Spleen (tissue), 11 donors: ENCODE results near the gene PACRG. TPM values are rescaled to one million over a fixed set of nuclear protein-coding genes. Genes with fewer than 3 reads are reported as not detected.
"Not testable (repeated sequence)": the region's sequence is repeated elsewhere in the genome, so short reads cannot be mapped to it uniquely, and the experiment has no call there.

Experiments
- DNase-seq: peaks from one replicate; pipeline ENCODE4 v3.0.0-alpha.2; 2020
- H3K27ac ChIP-seq, 8 donors: fragments of 200-600 bp; sonication (generic) in 7 of 8; 1 replicate in 4 of 8; 2 replicates in 4 of 8; pipeline versions ENCODE4 v1.5.0 to v1.8.0; 2016 to 2021; ENCODE audit warnings: inconsistent platforms in 4 of 8, mild to moderate bottlenecking in 4 of 8, moderate library complexity in 1 of 8
- H3K27me3 ChIP-seq, 7 donors: fragments of 200-600 bp; sonication (generic) in 6 of 7; replicated peaks in 1 of 7; 1 replicate in 4 of 7; 2 replicates in 3 of 7; pipeline versions ENCODE4 v1.5.0 to v1.8.0; 2016 to 2021; ENCODE audit warnings: inconsistent platforms in 3 of 7, mild to moderate bottlenecking in 1 of 7
- H3K36me3 ChIP-seq, 6 donors: fragments of 200-600 bp; sonication (generic) in 5 of 6; 1 replicate in 4 of 6; 2 replicates in 2 of 6; pipeline versions ENCODE4 v1.5.0 to v1.8.0; 2016 to 2021; ENCODE audit warnings: inconsistent platforms in 2 of 6
- H3K4me1 ChIP-seq, 6 donors: fragments of 200-600 bp; sonication (generic) in 5 of 6; 1 replicate in 3 of 6; 2 replicates in 3 of 6; pipeline versions ENCODE4 v1.5.0 to v1.8.0; 2016 to 2021; ENCODE audit warnings: inconsistent platforms in 3 of 6
- H3K4me3 ChIP-seq, 8 donors: fragments of 200-600 bp; sonication (generic) in 7 of 8; 1 replicate in 4 of 8; 2 replicates in 4 of 8; pipeline versions ENCODE4 v1.5.0 to v1.8.0; 2016 to 2021; ENCODE audit warnings: inconsistent platforms in 4 of 8, mild to moderate bottlenecking in 4 of 8, moderate library complexity in 2 of 8
- H3K9me3 ChIP-seq, 8 donors: fragments of 200-600 bp; sonication (generic) in 7 of 8; 1 replicate in 4 of 8; 2 replicates in 4 of 8; pipeline versions ENCODE4 v1.5.0 to v1.8.0; 2016 to 2021; ENCODE audit warnings: inconsistent platforms in 4 of 8
- CTCF ChIP-seq, 11 experiments: fragments of 200-600 bp in 7 of 11; fragments of 450-650 bp in 4 of 11; sonication (generic) in 4 of 11; IDR thresholded peaks in 8 of 11; conservative IDR thresholded peaks in 3 of 11; 1 replicate in 7 of 11; 2 replicates in 4 of 11; pipeline versions ENCODE4 v1.4.0 to v1.8.0; 2016 to 2021; ENCODE audit warnings: antibody characterized with exemption in 11 of 11, inconsistent platforms in 4 of 11, mild to moderate bottlenecking in 1 of 11
- POLR2A ChIP-seq, 3 donors: fragments of 450-650 bp; IDR thresholded peaks; one replicate each; pipeline ENCODE4 v1.5.1; 2017; ENCODE audit warnings: antibody characterized with exemption in 3 of 3, mild to moderate bottlenecking in 1 of 3
- POLR2AphosphoS5 ChIP-seq, 3 donors: sonication (generic); formaldehyde crosslinking; IDR thresholded peaks; one replicate each; pipeline ENCODE4 v1.5.1; 2017; ENCODE audit warnings: antibody characterized with exemption in 3 of 3
- WGBS, 5 donors: extraction: QIAGEN DNeasy Blood & Tissue Kit in 3 of 5; methylation state at CpG; one replicate each; pipeline versions ENCODE4 v1.1.5 to v1.1.7; 2013 to 2018; 5-methylcytosine and 5-hydroxymethylcytosine counted together
- intact Hi-C: fragments of 100-400 bp; cut with DNase I; formaldehyde crosslinking; loops from one replicate; pipeline ENCODE4 v1.15.0; 2023; ENCODE audit warnings: low total_unique reads
- polyA plus RNA-seq, 3 donors: library from polyadenylated mRNA; stranded (reverse); fragments of 200-250 nt; gene quantifications; one replicate each; pipeline ENCODE4 v1.2.1, GENCODE V29; 2013
- total RNA-seq, 7 donors: library from RNA; depleted of rRNA in 3 of 7; stranded (reverse); fragments of >200 nt in 3 of 7; fragmentation: NEBNext Ultra II Directional in 4 of 7; extraction: Animal tissue kit (Norgen Biotek cat#: 25700) in 4 of 7; gene quantifications; one replicate each; pipeline versions ENCODE4 v1.1.0 to v1.2.1, GENCODE V29; 2016 to 2021
- donor health status: healthy with polysubstance abuse.
- donor health status: DM: no; HTN: no; CAD: no; lungs with moderate emphysema.
- donor health status: DM: no; HTN: no; CAD: no.
- donor health status: Bipolar disorder and iron deficiency.
- donor health status: healthy.
- donor health status: DM: no; HTN: no; CAD: no.
- donor health status: DM: yes; HTN: yes; CAD: no.

PACRG gene
- total and polyA plus RNA-seq, 10 donors: 0.32 to 2.0 (median 1.0) TPM; not detected in 5

DNA sequence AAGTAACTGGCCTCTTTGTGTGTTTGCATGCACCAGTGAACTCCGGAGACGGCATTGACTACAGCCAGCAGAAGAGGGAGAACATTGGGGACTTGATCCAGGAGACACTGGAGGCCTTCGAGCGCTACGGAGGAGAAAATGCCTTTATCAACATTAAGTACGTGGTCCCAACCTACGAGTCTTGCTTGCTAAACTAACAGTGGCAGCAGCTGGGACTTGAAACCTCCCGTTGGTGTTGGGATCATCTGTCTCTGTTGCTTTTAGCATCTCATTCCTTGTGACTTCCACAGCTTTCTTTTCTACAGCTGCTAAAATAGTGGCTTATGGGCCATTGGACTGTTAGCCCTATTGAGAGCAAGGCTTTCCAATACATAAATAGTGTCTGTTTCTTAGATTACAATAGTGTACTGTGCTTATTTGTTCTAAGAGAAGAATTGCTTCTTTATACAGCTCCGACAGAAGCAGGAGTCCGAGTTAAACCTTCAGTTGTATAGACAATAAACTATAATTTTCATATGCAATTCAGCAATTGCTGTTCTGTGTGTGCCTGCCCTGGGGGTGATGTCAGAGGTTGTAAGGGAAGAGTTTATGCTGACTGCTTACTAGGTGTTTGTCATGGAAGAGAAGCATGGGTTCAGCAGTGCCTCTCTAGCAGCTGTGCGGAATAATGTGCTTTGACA, 587.2 kb downstream of the PACRG start:
- peaks cover 0 to 11% (median 0%) of the 10 kb centered on the region in 7 donors for H3K27me3 ChIP-seq
- H3K9me3 ChIP-seq: no peaks in the 10 kb centered on the region
- DNase-seq: no peak
- H3K4me1 ChIP-seq: no peaks in the 10 kb centered on the region
- no peak for TF ChIP-seq POLR2AphosphoS5 (IDR thresholded peaks at IDR 0.05)
- TF ChIP-seq POLR2A (IDR thresholded peaks at IDR 0.05): no peak
- no peak for TF ChIP-seq CTCF (IDR thresholded peaks at IDR 0.05 in 8 of 11, conservative IDR thresholded peaks at IDR 0.05 in 3 of 11)
- WGBS, 5 donors: 90 to 97% (median 94%) methylated on average over 11 of the region's 11 CpGs
- no peak overlapping the region for H3K4me3 ChIP-seq
- intact Hi-C loops: no loop called here
- H3K27ac ChIP-seq: no peak overlapping the region
- no peaks in the 10 kb centered on the region for H3K36me3 ChIP-seq

- intact Hi-C loops, H3K9me3 ChIP-seq, H3K4me3 ChIP-seq, H3K4me1 ChIP-seq, DNase-seq, H3K27ac ChIP-seq, H3K36me3 ChIP-seq, H3K27me3 ChIP-seq: not testable (repeated sequence)
- WGBS, 5 donors: 93 to 98% (median 95%) methylated on average over 12 of the region's 12 CpGs
Observed at GRCh38 chr6:163316866-163317495, 589.2 kb downstream of the PACRG start.

DNA sequence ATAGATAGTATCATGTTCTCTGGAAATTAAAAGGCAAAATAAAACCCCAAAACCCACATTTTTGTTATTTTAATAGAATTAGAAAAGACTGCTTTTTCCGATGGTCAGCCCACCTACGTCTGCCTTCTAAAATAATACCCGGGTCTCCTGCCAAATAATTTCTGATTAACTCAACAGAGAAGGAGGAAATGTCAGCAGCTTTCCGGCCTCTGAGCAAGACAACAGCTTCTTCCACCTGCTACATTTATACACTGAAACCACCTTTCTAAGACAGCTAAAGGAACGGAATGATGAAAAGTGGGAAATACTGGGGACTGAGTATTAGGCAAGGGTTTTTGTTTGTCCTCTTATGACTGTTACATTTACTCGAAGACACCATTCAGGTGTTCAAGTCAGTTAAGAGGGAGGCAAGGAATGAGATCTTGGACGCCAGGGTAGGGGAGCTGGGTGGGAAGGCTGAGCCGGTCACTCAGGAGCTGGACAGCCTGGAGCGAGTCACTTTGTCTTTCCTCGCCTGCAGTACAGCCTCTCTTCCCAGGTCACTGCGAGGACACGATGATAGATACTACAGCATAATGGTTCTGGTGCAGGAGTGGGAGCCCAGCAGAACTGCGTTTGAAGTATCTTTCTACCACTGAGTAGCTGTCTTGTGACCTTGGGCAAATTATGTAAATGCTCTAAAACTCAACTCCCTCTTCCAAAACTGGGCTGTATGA, 590.5 kb downstream of the PACRG start:
- WGBS, 5 donors: 83 to 89% (median 85%) methylated on average over 13 of the region's 13 CpGs

More for the DNA sequence above, 590.5 kb downstream of the PACRG start:
- Histone ChIP-seq H3K27me3 (no peaks in the 10 kb centered on the region), H3K4me1 (peaks cover 0 to 2% (median 0%) of the 10 kb centered on the region in 6 donors), H3K9me3 (no peaks in the 10 kb centered on the region), H3K36me3 (no peaks in the 10 kb centered on the region), H3K4me3 (no peak overlapping the region), H3K27ac (no peak overlapping the region)
- no peak for DNase-seq
- TF ChIP-seq POLR2AphosphoS5 (IDR thresholded peaks at IDR 0.05) (no peak), POLR2A (IDR thresholded peaks at IDR 0.05) (no peak), CTCF (IDR thresholded peaks at IDR 0.05 in 8 of 11, conservative IDR thresholded peaks at IDR 0.05 in 3 of 11) (no peak)
- intact Hi-C loops: no loop called here
